Measurements from ENCODE around the gene R3HDM1.
"Not testable (repeated sequence)": the region's sequence is repeated elsewhere in the genome, so short reads cannot be mapped to it uniquely, and the experiment has no call there.

Gene R3HDM1

GRCh38 chr2:135709992-135710391 lies 178.7 kb downstream of the R3HDM1 start:
- DNase-seq (ENCODE audit: low read depth): peak; percentile 25

- DNase-seq (ENCODE audit: low read depth): not testable (repeated sequence)
Measured at GRCh38 chr2:135715086-135715485, 183.8 kb downstream of the R3HDM1 start.

GRCh38 chr2:135728064-135728743 lies 196.9 kb downstream of the R3HDM1 start:
- DNase-seq (ENCODE audit: low read depth): no peak

GRCh38 chr2:135732561-135732960 lies 201.3 kb downstream of the R3HDM1 start:
- no peak for DNase-seq (ENCODE audit: low read depth)

- DNase-seq (ENCODE audit: low read depth): no peak
Measured at GRCh38 chr2:135733045-135733444, 201.8 kb downstream of the R3HDM1 start.

GRCh38 chr2:135736546-135736945 lies 205.3 kb downstream of the R3HDM1 start:
- DNase-seq (ENCODE audit: low read depth): no peak

GRCh38 chr2:135740206-135740605 lies 208.9 kb downstream of the R3HDM1 start:
- no peak for DNase-seq (ENCODE audit: low read depth)

- no peak for DNase-seq (ENCODE audit: low read depth)
Measured at GRCh38 chr2:135741043-135741394, 209.7 kb downstream of the R3HDM1 start.

GRCh38 chr2:135741395-135742324 lies 210.4 kb downstream of the R3HDM1 start, which contains the start of gene UBXN4:
Gene UBXN4 (plus strand): TSS chr2:135741855. CDS start chr2:135741930, 75 bp downstream.
- DNase-seq (ENCODE audit: low read depth): peak; percentile 90

- DNase-seq (ENCODE audit: low read depth): peak; percentile 29
Measured at GRCh38 chr2:135742325-135742757, 211.1 kb downstream of the R3HDM1 start.

GRCh38 chr2:135743860-135744259 lies 212.6 kb downstream of the R3HDM1 start:
- no peak for DNase-seq (ENCODE audit: low read depth)

GRCh38 chr2:135744760-135745314 lies 213.6 kb downstream of the R3HDM1 start:
- peak; percentile 14 for DNase-seq (ENCODE audit: low read depth)

- peak; percentile 49 for DNase-seq (ENCODE audit: low read depth)
Measured at GRCh38 chr2:135745545-135745944, 214.3 kb downstream of the R3HDM1 start.

- no peak for DNase-seq (ENCODE audit: low read depth)
Measured at GRCh38 chr2:135755573-135755972, 224.3 kb downstream of the R3HDM1 start.

- DNase-seq (ENCODE audit: low read depth): no peak
Measured at GRCh38 chr2:135756692-135757091, 225.4 kb downstream of the R3HDM1 start.

GRCh38 chr2:135762022-135762421 lies 230.7 kb downstream of the R3HDM1 start:
- no peak for DNase-seq (ENCODE audit: low read depth)

GRCh38 chr2:135762530-135762929 lies 231.2 kb downstream of the R3HDM1 start:
- no peak for DNase-seq (ENCODE audit: low read depth)

- DNase-seq (ENCODE audit: low read depth): no peak
Measured at GRCh38 chr2:135768863-135769262, 237.6 kb downstream of the R3HDM1 start.

- DNase-seq (ENCODE audit: low read depth): no peak
Measured at GRCh38 chr2:135773319-135773718, 242.0 kb downstream of the R3HDM1 start.

GRCh38 chr2:135773917-135774316 lies 242.6 kb downstream of the R3HDM1 start:
- peak; percentile 40 for DNase-seq (ENCODE audit: low read depth)
